ENCODE measurements around the gene PYGB. TPM values are rescaled to one million over a fixed set of nuclear protein-coding genes. Genes with fewer than 3 reads are reported as not detected.

The PYGB gene
- total RNA-seq, 1 donor from 2014 or later, result 167 TPM

DNA sequence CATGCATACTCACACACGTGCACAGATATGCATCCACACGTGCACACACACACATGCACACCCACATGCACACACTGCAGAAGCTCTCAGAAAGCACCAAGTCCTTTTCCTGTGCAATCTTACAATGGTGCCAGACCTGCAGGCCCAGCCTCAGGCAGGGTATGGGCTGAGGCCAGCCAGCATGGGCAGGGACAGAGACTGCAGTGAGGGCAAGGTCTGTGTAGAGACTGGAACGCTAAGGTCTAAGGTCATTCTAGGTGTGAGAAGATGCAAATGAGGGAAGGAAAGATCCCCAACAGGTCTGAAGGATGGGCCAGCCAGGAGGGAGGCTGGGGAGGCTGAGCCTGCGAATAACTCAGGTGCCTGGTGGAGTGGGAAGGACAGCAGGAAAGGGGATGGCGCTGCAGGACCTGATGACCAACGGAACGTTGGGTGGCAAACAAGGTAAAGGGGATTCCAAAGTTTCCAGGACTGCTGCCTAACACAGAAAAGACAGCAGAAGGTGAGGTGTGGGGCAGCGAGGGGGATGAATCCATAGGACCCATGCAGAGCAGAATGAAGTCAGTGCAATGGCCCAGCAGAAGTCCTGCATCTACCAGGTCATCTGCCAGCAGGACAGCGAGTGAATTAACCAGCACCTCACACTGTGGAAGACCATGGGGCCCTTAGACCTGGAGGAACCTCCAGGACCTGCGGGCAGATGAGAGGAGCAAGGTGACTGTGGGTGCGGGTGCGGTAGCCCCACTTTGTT lies 75.8 kb downstream of the PYGB start:
- Histone ChIP-seq H3K36me3 (ENCODE audit: control insufficient read depth, insufficient read depth, low read length) (no peaks in the 10 kb centered on the region), H3K4me3 (ENCODE audit: low read depth, low read length) (no peak overlapping the region), H3K27me3 (ENCODE audit: control insufficient read depth, insufficient read depth, low read length) (no peaks in the 10 kb centered on the region)
- TF ChIP-seq, protein P1, sequence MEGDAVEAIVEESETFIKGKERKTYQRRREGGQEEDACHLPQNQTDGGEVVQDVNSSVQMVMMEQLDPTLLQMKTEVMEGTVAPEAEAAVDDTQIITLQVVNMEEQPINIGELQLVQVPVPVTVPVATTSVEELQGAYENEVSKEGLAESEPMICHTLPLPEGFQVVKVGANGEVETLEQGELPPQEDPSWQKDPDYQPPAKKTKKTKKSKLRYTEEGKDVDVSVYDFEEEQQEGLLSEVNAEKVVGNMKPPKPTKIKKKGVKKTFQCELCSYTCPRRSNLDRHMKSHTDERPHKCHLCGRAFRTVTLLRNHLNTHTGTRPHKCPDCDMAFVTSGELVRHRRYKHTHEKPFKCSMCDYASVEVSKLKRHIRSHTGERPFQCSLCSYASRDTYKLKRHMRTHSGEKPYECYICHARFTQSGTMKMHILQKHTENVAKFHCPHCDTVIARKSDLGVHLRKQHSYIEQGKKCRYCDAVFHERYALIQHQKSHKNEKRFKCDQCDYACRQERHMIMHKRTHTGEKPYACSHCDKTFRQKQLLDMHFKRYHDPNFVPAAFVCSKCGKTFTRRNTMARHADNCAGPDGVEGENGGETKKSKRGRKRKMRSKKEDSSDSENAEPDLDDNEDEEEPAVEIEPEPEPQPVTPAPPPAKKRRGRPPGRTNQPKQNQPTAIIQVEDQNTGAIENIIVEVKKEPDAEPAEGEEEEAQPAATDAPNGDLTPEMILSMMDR (IDR thresholded peaks at IDR 0.05; ENCODE audit: insufficient read depth, low read length, poor library complexity, severe bottlenecking), result no peak
- DNase-seq (ENCODE audit: low read depth), result no peak

DNA sequence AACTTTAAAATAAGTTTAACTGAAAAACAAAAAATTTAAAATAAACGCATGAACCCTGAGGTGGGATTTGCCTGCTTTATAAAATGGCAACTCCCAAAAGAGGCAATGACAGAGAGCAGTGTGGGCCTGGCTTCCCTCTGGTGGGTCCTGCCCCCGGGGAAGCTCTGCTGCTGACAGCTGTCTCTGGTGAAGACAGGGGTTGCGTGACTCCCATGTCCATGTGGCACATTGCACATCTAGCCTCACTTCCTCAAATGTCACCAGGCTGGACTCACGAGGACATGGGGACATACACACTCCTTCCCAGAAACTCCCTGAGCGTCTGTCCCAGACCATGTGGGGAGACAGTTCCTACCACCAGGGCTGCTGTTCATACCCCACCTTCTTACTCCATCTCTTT lies 76.5 kb downstream of the PYGB start:
- Histone ChIP-seq H3K27me3 (ENCODE audit: control insufficient read depth, insufficient read depth, low read length) (no peaks in the 10 kb centered on the region), H3K4me3 (ENCODE audit: low read depth, low read length) (no peak overlapping the region), H3K36me3 (ENCODE audit: control insufficient read depth, insufficient read depth, low read length) (no peaks in the 10 kb centered on the region)
- TF ChIP-seq, protein P1 (IDR thresholded peaks at IDR 0.05; ENCODE audit: insufficient read depth, low read length, poor library complexity, severe bottlenecking), result no peak
- no peak for DNase-seq (ENCODE audit: low read depth)

DNA sequence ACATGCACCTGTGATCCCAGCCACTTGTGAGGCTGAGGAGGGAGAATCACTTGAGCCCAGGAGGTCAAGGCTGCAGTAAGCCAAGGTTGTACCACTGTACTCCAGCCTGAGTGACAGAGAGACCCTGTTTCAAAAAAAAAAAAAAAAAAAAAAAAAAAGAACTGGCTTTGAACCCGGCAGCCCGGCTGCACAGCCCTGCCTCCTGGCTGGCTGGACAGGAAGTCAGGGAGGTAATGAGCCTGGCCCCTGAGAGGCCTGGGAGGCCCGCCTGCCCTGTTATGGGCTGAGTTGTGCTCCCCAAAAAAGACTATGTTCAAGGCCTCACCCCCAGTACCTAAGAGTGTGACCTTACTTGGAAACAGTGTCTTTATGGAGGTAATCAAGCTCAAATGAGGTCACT lies 77.2 kb downstream of the PYGB start:
- no peaks in the 10 kb centered on the region for H3K27me3 ChIP-seq (ENCODE audit: control insufficient read depth, insufficient read depth, low read length)
- TF ChIP-seq, protein P1 (IDR thresholded peaks at IDR 0.05; ENCODE audit: insufficient read depth, low read length, poor library complexity, severe bottlenecking), result no peak
- no peak overlapping the region for H3K4me3 ChIP-seq (ENCODE audit: low read depth, low read length)
- no peak for DNase-seq (ENCODE audit: low read depth)
- H3K36me3 ChIP-seq (ENCODE audit: control insufficient read depth, insufficient read depth, low read length), result no peaks in the 10 kb centered on the region

DNA sequence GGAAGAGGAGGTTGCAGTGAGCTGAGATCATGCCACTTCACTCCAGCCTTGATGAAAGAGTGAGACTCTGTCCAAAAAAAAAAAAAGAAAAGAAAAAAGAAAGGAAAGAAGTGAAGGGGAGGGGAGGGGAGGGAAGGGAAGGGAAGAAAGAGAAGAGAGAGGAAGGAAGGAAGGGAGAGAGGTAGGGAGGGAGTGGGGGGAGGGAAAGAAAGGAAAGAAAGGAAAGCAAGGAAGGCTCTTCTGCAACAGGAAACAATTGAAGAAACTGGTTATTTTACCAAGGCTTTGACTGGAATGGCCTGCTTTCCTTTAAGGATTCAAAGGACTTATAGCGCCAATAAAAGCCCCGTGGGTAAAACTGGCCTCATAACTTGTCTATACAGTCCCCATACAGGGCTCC lies 78.1 kb downstream of the PYGB start:
- Histone ChIP-seq H3K27me3 (ENCODE audit: control insufficient read depth, insufficient read depth, low read length) (no peaks in the 10 kb centered on the region), H3K4me3 (ENCODE audit: low read depth, low read length) (no peak overlapping the region), H3K36me3 (ENCODE audit: control insufficient read depth, insufficient read depth, low read length) (no peaks in the 10 kb centered on the region)
- no peak for DNase-seq (ENCODE audit: low read depth)
- TF ChIP-seq, protein P1 (IDR thresholded peaks at IDR 0.05; ENCODE audit: insufficient read depth, low read length, poor library complexity, severe bottlenecking), result no peak

DNA sequence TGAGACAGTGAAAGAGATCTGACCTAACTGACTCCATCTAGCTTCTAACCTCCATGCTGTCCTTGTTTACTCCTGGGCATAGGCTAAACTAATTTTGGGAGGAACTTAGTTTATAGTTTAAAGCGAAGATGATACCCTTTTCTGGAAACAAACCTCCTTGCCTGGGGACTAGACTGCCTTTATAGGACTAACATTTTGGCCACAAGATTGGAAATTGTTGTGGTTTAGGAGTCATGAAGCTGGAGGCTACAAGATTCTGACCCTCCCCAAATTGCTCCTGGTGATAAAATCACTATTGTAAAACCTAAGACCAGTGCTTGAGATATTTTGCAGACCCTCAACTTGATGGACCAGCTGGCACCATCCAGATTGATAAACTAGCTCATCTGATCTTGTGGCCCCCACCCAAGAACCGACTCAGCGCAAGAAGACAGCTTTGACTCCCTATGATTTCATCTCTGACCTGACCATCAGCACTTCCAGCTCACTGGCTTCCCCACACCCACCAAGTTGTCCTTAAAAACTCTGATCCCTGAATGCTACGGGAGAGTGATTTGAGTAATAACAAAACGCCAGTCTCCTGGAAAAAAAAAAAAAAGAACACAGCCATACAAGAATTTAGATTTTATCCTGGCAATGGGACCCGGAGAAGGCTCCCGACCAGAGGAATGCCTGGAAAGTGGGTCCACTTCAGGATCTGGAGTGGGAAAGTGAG lies 79.8 kb downstream of the PYGB start:
- no peak for DNase-seq (ENCODE audit: low read depth)
- Histone ChIP-seq H3K27me3 (ENCODE audit: control insufficient read depth, insufficient read depth, low read length) (no peaks in the 10 kb centered on the region), H3K4me3 (ENCODE audit: low read depth, low read length) (no peak overlapping the region), H3K36me3 (ENCODE audit: control insufficient read depth, insufficient read depth, low read length) (no peaks in the 10 kb centered on the region)
- TF ChIP-seq, protein P1 (IDR thresholded peaks at IDR 0.05; ENCODE audit: insufficient read depth, low read length, poor library complexity, severe bottlenecking), result no peak
